CD14-positive monocyte (primary cell): ENCODE data around the gene LAMC3. TPM values are rescaled to one million over a fixed set of nuclear protein-coding genes. Genes with fewer than 3 reads are reported as not detected.

Experiments
- DNase-seq, 3 donors: peaks; one replicate each; pipeline ENCODE4 v3.0.0-alpha.2; 2011 to 2022
- H2AFZ ChIP-seq: 2 replicates; pipeline ENCODE4 v1.6.0; 2012; ENCODE audit warnings: mild to moderate bottlenecking, low read depth, low read length, inconsistent platforms; ENCODE audit not compliant: insufficient read depth, poor library complexity, severe bottlenecking
- H3K27ac ChIP-seq, 2 donors: 1 replicate in 1 of 2; 2 replicates in 1 of 2; pipeline ENCODE4 v1.5.1; 2012 to 2013; ENCODE audit warnings: low read length in 2 of 2, control low read depth in 1 of 2, inconsistent platforms in 1 of 2, low read depth in 1 of 2, mild to moderate bottlenecking in 1 of 2
- H3K27me3 ChIP-seq, 2 donors: one replicate each; pipeline versions ENCODE4 v1.6.0 to v1.6.1; 2011 to 2013; ENCODE audit warnings: low read length in 2 of 2; ENCODE audit not compliant: control insufficient read depth in 2 of 2, insufficient read depth in 2 of 2
- H3K36me3 ChIP-seq, 2 donors: replicated peaks in 1 of 2; 1 replicate in 1 of 2; 2 replicates in 1 of 2; pipeline versions ENCODE4 v1.5.1 to v1.6.1; 2012 to 2013; ENCODE audit warnings: low read length in 2 of 2, control low read depth in 1 of 2, inconsistent platforms in 1 of 2, mild to moderate bottlenecking in 1 of 2; ENCODE audit not compliant: insufficient read depth in 2 of 2, control insufficient read depth in 1 of 2
- H3K4me1 ChIP-seq, 2 donors: 1 replicate in 1 of 2; 2 replicates in 1 of 2; pipeline versions ENCODE4 v1.5.1 to v1.6.1; 2012 to 2013; ENCODE audit warnings: low read length in 2 of 2, control low read depth in 1 of 2, inconsistent platforms in 1 of 2, mild to moderate bottlenecking in 1 of 2, moderate library complexity in 1 of 2; ENCODE audit not compliant: insufficient read depth in 2 of 2, control insufficient read depth in 1 of 2
- H3K4me2 ChIP-seq: replicated peaks from 2 replicates; pipeline ENCODE3; 2012; ENCODE audit warnings: low read length, moderate library complexity, mild to moderate bottlenecking; ENCODE audit not compliant: poor library complexity, severe bottlenecking; ENCODE audit errors: extremely low read depth
- H3K4me3 ChIP-seq, 3 experiments: fragments of 200-600 bp in 1 of 3; sonication (generic) in 1 of 3; replicated peaks in 1 of 3; 1 replicate in 2 of 3; 2 replicates in 1 of 3; pipeline ENCODE4 v1.5.1; 2011 to 2013; ENCODE audit warnings: low read length in 3 of 3, mild to moderate bottlenecking in 3 of 3, control low read depth in 2 of 3, low read depth in 2 of 3, inconsistent platforms in 1 of 3, moderate library complexity in 1 of 3
- H3K79me2 ChIP-seq: 2 replicates; pipeline ENCODE4 v1.6.0; 2012; ENCODE audit warnings: mild to moderate bottlenecking, control low read depth, inconsistent platforms, low read length, moderate library complexity; ENCODE audit not compliant: insufficient read depth
- H3K9ac ChIP-seq: 2 replicates; pipeline ENCODE4 v1.6.0; 2017; ENCODE audit warnings: low read length, mild to moderate bottlenecking; ENCODE audit not compliant: insufficient read depth, poor library complexity, severe bottlenecking
- H3K9me3 ChIP-seq, 2 donors: replicated peaks in 1 of 2; 1 replicate in 1 of 2; 2 replicates in 1 of 2; pipeline versions ENCODE4 v1.5.1 to v1.6.1; 2012 to 2013; ENCODE audit warnings: low read length in 2 of 2, control low read depth in 1 of 2; ENCODE audit not compliant: control insufficient read depth in 1 of 2, insufficient read depth in 1 of 2
- H4K20me1 ChIP-seq: 2 replicates; pipeline ENCODE4 v1.6.0; 2012; ENCODE audit warnings: mild to moderate bottlenecking, low read length, control low read depth, moderate library complexity; ENCODE audit not compliant: insufficient read depth
- H3K27ac Mint-ChIP-seq, 7 donors: one replicate each; pipeline ENCODE4 v1.8.0; 2020; ENCODE audit warnings: mild to moderate bottlenecking in 7 of 7, mixed read lengths in 7 of 7, moderate library complexity in 6 of 7, inconsistent platforms in 2 of 7
- H3K27me3 Mint-ChIP-seq, 3 donors: one replicate each; pipeline ENCODE4 v1.8.0; 2021 to 2022; ENCODE audit warnings: low read depth in 3 of 3, mild to moderate bottlenecking in 3 of 3, mixed read lengths in 3 of 3, moderate library complexity in 3 of 3, inconsistent platforms in 1 of 3
- H3K36me3 Mint-ChIP-seq, 2 donors: one replicate each; pipeline ENCODE4 v1.8.0; 2020; ENCODE audit warnings: mixed read lengths in 2 of 2, inconsistent platforms in 1 of 2, mild to moderate bottlenecking in 1 of 2
- H3K4me1 Mint-ChIP-seq: one replicate; pipeline ENCODE4 v1.8.0; 2020; ENCODE audit warnings: mild to moderate bottlenecking, mixed read lengths
- H3K4me3 Mint-ChIP-seq, 2 donors: one replicate each; pipeline ENCODE4 v1.8.0; 2020; ENCODE audit warnings: mild to moderate bottlenecking in 2 of 2, mixed read lengths in 2 of 2, moderate library complexity in 1 of 2
- H3K9me3 Mint-ChIP-seq, 7 donors: one replicate each; pipeline ENCODE4 v1.8.0; 2020 to 2022; ENCODE audit warnings: mixed read lengths in 7 of 7, mild to moderate bottlenecking in 6 of 7, moderate library complexity in 6 of 7, inconsistent platforms in 2 of 7
- WGBS: methylation state at CpG from one replicate; pipeline ENCODE4 v1.1.5; 2013; ENCODE audit warnings: missing lambda C conversion rate; ENCODE audit not compliant: insufficient coverage; 5-methylcytosine and 5-hydroxymethylcytosine counted together
- intact Hi-C, 2 donors: fragments of 100-400 bp; cut with micrococcal nuclease; formaldehyde crosslinking; loops; one replicate each; pipeline versions ENCODE4 v1.15.0 to v1.15.1; 2023
- polyA plus RNA-seq, 3 donors: library from polyadenylated mRNA; depleted of rRNA in 1 of 3; unstranded in 2 of 3; stranded (reverse) in 1 of 3; fragments of 300-500 nt in 2 of 3; fragments of >200 nt in 1 of 3; fragmentation: Illumina TruSeq in 2 of 3; gene quantifications; 1 replicate in 2 of 3; 2 replicates in 1 of 3; pipeline ENCODE4 v1.2.3, GENCODE V29; 2012 to 2021
- TF ChIP-seq, protein P1 (sequence below): fragments of 200-600 bp; IDR thresholded peaks from one replicate; pipeline ENCODE4 v1.8.0; 2022; ENCODE audit warnings: antibody characterized with exemption, mild to moderate bottlenecking

Gene LAMC3
- polyA plus RNA-seq, 3 donors = 0.19 TPM; not detected in 2

DNA sequence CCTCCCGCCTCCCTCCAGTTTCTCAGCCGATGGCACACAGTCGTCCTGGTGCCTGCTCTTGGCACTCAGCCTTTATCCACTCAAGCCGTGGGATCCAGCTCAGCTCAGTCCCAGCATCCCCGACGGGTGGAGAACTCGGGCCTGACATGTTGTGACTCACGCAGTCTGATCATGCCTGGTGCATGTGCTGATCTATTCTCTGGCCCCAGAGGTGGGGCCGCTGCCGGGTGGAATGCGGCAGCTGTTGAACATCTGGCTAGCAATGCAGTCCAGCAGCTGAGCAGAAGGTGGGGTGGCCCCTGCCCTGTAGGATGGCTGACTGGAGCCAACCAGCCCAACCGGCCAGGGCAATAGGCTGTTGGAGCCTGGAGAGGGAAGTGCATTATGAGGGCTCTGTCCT lies 85.6 kb downstream of the LAMC3 start:
- Histone ChIP-seq H2AFZ (no peak overlapping the region), H3K27ac (no peak overlapping the region), H3K9me3 (peaks cover 0 to 5% of the 10 kb centered on the region in 2 donors), H3K4me1 (peaks cover 4 to 6% of the 10 kb centered on the region in 2 donors), H4K20me1 (no peaks in the 10 kb centered on the region), H3K4me2 (no peak overlapping the region), H3K4me3 (no peak overlapping the region), H3K36me3 (no peaks in the 10 kb centered on the region), H3K9ac (no peak overlapping the region), H3K27me3 (peaks cover 10 to 37% of the 10 kb centered on the region in 2 donors), H3K79me2 (no peaks in the 10 kb centered on the region)
- intact Hi-C loops = no loop called here
- Mint-ChIP-seq H3K9me3 (peaks cover 0 to 7% (median 0%) of the 10 kb centered on the region in 7 donors), H3K4me3 (no peak overlapping the region), H3K27ac (no peak overlapping the region), H3K4me1 (peaks cover 8% of the 10 kb centered on the region), H3K27me3 (peaks cover 36 to 44% (median 38%) of the 10 kb centered on the region in 3 donors), H3K36me3 (peaks cover 0 to 4% of the 10 kb centered on the region in 2 donors)
- TF ChIP-seq, protein P1, sequence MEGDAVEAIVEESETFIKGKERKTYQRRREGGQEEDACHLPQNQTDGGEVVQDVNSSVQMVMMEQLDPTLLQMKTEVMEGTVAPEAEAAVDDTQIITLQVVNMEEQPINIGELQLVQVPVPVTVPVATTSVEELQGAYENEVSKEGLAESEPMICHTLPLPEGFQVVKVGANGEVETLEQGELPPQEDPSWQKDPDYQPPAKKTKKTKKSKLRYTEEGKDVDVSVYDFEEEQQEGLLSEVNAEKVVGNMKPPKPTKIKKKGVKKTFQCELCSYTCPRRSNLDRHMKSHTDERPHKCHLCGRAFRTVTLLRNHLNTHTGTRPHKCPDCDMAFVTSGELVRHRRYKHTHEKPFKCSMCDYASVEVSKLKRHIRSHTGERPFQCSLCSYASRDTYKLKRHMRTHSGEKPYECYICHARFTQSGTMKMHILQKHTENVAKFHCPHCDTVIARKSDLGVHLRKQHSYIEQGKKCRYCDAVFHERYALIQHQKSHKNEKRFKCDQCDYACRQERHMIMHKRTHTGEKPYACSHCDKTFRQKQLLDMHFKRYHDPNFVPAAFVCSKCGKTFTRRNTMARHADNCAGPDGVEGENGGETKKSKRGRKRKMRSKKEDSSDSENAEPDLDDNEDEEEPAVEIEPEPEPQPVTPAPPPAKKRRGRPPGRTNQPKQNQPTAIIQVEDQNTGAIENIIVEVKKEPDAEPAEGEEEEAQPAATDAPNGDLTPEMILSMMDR = no peak
- 91% methylated on average over 12 of the region's 12 CpGs for WGBS
- no peak for DNase-seq

DNA sequence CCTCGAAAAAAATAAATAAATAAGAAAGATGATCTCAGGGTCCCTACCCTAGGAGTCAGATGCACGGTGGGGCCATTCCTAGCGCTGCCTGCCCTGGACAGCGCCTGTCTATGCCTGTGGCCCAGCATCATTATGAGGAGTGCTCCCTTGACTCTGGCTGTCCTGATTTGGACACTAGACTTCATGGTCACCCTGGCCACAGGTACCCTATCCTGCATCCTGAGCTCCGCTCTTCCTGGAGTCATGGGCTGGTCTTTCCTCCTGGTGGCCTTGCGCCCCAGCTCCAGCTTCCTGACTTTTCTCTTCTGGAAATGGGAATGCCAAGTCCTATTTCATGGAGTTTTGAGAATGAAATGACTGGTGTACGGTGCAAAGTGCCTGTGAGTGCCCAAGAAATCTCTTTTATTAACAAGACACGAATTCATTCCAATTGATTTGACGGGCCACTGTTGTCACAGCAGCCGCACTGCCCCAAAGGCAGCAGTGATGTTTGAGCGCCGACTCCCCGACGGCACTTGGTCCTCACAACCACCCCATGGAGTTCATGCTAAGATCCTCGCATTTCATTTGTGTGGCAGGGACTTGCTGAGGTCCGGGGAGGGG lies 86.8 kb downstream of the LAMC3 start:
- Histone ChIP-seq H3K4me3 (no peak overlapping the region), H3K4me2 (peak overlapping the region; percentile 56), H3K4me1 (peaks cover 4 to 6% of the 10 kb centered on the region in 2 donors), H3K36me3 (no peaks in the 10 kb centered on the region), H3K9me3 (peaks cover 0 to 5% of the 10 kb centered on the region in 2 donors), H3K79me2 (no peaks in the 10 kb centered on the region), H4K20me1 (no peaks in the 10 kb centered on the region), H2AFZ (no peak overlapping the region), H3K9ac (no peak overlapping the region), H3K27ac (no peak overlapping the region), H3K27me3 (peaks cover 10 to 37% of the 10 kb centered on the region in 2 donors)
- DNase-seq = no peak
- H3K4me1 Mint-ChIP-seq = peaks cover 8% of the 10 kb centered on the region
- peaks cover 34 to 44% (median 38%) of the 10 kb centered on the region in 3 donors for H3K27me3 Mint-ChIP-seq
- intact Hi-C loops = no loop called here
- 84% methylated on average over 4 of the region's 16 CpGs for WGBS
- TF ChIP-seq, protein P1 = no peak
- peaks cover 0 to 7% (median 0%) of the 10 kb centered on the region in 7 donors for H3K9me3 Mint-ChIP-seq
- peak overlapping the region in 1 of 2 donors; percentile 82 for H3K4me3 Mint-ChIP-seq
- H3K27ac Mint-ChIP-seq = no peak overlapping the region
- H3K36me3 Mint-ChIP-seq = peaks cover 0 to 4% of the 10 kb centered on the region in 2 donors
